Ramos (cell line): Measurements from ENCODE around the gene MROH2A.

Experiments
- in situ Hi-C: fragments of 300-500 bp; cut with MboI; formaldehyde crosslinking; loops from one replicate; pipeline ENCODE4 v1.14.3; 2022; ENCODE audit warnings: low sequenced_read_pairs; ENCODE audit not compliant: unreplicated experiment

MROH2A gene

GRCh38 chr2:233832869-233833311 lies 54.8 kb downstream of the MROH2A start:
- in situ Hi-C loops, result no loop called here

DNA sequence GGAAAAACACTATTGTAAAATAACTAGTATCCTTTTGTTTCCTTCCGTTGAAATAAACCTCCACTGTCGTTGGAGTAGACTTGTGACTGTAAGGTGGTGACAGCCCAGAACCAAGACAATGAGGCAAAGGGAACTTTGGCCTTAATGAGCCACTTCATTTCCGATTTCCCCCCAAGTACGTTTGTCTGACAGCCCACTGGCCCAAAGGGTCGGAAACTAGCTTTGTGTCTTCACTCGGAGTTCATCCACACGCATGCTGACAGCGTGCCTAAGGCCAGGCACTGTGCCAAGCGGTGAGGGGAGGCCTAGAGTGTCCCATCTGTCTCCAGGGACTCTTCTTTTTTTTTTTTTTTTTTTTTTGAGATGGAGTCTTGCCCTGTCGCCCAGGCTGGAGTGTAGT lies 55.2 kb downstream of the MROH2A start:
- in situ Hi-C loops, result no loop called here

- in situ Hi-C loops, result no loop called here
Measured at GRCh38 chr2:233835230-233836186, 57.4 kb downstream of the MROH2A start.

GRCh38 chr2:233836359-233836758 lies 58.2 kb downstream of the MROH2A start:
- in situ Hi-C loops, result no loop called here

GRCh38 chr2:233837694-233838229 lies 59.6 kb downstream of the MROH2A start:
- in situ Hi-C loops, result no loop called here

DNA sequence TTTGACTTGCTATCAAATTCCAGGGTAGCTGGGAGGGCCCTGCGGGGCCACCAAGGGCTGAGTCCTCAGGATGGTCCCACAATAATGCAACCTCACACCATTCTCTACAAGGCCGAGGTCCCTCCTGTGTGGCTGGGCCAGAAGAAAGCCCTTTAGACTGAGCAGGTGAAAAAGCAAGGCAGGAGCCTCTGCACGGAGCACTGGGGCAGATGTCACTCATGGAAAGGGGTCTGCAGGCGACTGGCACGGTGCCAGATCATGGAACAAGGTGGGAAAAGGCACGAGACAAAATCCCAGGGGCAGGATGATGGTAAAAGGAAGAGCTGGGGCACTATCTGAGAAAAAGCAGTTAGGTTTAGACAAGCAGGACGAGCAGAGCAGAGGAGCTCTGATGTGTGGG lies 60.1 kb downstream of the MROH2A start:
- in situ Hi-C loops, result no loop called here

GRCh38 chr2:233838726-233839446 lies 60.8 kb downstream of the MROH2A start:
- in situ Hi-C loops, result no loop called here

GRCh38 chr2:233839447-233839820 lies 61.3 kb downstream of the MROH2A start:
- in situ Hi-C loops, result no loop called here

DNA sequence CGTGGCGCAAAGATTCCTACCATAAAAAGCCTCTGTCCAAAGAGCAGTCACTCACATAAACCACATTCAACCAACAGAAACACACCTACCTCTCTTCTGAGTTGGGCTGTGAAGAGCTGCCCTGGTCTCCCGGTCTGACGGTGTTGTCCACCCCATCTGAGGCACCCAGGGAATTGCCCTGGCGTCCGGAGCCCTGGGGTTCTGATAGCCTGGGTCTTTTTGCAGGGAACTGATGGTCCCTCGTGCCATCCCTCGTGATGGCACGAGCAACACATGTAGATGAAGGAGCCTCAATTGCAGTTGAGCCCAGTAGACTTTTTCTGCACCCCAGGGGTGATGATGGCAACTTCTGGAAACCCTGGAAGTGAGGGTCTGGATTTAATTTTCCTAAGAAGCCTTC lies 62.4 kb downstream of the MROH2A start:
- in situ Hi-C loops, result no loop called here

GRCh38 chr2:233841183-233841582 lies 63.1 kb downstream of the MROH2A start:
- in situ Hi-C loops, result no loop called here

DNA sequence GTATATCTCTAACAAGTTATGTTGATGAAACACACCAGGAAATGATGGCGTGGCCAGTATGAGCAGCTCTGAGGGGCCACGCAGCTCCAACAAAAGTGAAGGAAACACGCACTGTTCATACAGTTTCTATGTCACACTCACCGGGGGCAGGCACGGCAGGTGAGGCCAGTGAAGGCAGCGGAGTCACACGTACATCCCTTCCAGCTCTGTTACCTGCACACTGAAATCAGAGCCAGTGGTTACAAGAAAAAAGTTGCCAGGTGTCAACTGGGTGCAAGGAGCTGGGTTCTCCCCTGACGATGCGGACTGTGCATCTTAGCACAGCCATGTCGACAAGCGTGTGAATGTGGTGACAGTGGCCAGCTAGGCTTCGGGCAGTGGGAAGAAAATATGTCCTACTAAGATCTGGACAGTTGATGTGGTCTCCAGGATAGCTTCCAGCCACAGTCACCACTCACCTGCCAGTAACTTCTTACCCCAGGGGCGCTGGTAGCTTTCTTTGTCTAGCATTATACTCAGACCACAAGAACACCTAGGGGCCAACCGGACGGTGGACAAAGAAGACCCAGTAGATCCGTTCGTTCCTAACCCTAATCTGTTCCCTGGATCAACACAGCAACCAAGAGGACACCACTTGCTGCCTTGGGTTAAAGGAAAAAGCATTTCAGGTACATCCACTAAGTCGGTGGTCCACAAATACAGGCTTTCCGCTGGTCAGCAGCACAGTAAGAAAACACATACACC lies 66.1 kb downstream of the MROH2A start:
- in situ Hi-C loops, result no loop called here

- in situ Hi-C loops, result no loop called here
Measured at GRCh38 chr2:233844836-233845235, 66.7 kb downstream of the MROH2A start.

DNA sequence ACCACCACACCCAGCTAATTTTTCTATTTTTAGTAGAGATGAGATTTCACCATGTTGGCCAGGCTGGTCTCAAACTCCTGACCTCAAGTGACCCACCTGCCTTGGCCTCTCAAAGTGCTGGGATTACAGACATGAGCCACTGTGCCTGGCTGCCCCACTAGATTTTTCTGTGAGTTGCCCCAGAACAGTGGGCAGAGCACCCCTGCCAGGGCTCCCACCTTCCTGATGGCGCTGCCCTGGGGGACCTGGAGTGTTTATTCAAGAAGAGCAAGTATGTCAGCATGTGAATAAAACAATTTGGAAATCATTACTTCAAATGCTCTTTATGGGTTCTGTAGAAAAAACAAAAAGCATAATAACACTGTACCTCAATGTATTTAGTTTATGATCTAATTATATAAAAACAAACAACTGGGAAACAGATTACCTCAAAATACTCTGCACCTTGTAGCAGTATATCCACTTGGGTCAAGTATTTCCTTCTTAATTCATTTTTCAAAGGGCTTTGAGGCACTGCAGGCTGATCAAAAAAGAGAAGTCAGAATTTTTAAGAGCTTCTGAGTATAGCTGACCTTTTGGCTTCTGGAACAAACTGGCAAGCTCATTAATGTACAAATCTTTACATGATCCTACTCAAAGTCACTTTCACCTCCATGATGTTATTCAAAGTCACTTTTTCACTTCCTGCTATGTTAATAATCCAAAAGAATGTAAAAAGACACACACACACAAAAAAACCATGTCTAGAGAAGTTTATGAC lies 67.4 kb downstream of the MROH2A start:
- in situ Hi-C loops, result no loop called here

DNA sequence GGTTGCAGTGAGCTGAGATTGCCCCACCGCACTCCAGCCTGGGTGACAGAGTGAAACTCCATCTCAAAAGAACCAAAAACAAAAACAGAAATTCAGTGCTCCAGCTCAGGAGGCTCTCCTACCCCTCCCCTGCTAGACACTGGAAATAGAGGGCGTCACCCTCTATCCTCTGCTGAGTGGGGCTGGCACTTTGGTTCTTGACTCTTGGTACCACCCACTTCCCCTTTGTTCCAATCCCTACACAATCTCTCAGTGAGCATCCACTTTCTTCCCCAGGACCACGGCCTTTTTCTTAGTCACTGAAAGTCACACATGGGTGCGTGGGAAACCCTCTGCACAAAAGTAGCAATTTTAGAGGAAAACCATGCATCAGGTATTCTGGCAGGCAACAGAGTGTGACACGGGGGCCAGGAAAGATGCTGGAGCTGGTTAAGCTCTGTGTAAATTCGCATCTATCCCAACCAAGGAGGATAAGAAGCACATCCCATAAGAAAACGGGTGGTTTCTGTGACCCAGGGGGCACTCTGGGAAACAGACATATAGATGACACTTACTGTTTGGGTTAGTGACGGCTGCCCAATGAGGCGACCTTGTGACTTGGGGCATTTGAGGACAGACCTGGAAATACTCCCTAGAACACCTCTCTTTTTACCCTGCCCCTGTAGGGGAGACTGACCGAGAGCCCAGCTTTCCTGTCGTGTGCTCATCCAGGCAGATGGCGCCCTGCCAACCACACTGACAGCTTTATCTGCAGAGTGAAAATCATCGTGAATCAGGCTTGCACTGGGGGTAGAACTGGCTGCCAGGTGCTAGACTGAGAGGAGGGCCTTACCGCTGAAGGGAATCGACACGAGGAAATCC lies 68.5 kb downstream of the MROH2A start:
- in situ Hi-C loops, result no loop called here

GRCh38 chr2:233847248-233847898 lies 69.2 kb downstream of the MROH2A start:
- in situ Hi-C loops, result no loop called here

GRCh38 chr2:233848276-233848675 lies 70.1 kb downstream of the MROH2A start:
- in situ Hi-C loops, result no loop called here

DNA sequence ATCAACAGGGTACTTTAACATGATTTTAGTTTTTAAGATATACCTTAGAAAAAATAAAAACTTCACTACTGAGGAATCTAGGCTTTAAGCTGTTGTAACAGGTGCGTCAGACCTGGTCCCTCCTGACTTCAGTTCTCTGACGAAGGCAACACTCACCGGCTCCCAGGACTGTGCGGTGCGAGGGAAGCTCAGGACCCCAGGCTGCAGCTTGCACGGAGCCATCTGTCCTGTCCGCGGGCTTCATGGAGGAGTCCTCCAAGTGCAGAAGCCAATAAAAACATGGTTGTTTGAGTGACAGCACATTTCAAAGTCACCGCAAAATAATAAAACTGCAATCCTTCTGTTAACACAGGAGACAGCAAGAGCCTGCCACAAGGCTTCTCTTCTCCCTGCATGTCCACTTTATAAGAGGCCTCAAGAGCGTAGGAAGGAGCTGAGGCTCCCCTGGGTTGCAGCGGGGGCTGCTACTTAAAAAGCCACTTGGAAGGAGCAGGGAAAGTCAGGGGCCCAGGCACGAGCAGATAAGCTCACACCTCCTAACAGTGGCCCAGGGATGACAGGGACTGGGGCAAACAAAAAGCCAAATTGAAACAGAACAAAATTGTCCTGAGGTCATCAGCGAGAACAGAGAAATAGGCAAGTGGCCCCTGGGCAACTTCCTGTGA lies 71.6 kb downstream of the MROH2A start:
- in situ Hi-C loops, result no loop called here

DNA sequence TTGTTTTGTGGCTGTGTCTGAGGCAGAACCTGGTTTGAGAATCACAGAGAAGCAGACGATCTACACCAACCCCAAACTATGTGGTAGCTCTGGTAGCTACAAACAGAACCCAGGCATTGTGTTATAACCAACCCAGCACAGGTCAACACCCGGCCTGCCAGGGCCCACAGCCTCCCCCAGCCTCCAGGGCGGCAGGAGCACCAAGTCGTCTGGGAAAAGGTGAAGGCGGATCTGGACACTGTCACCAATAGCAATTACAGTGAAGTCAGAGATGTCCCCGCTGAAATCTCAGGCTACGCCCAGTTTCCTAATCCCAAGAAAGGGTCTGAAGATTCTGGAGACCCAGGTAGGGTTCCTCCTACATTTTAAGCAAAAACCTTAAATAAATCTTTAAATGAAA lies 72.6 kb downstream of the MROH2A start:
- in situ Hi-C loops, result no loop called here
